HEK293 (cell line): ENCODE results near the gene TNFAIP8.

Source experiments
- KLF16 ChIP-seq: fragments of 450-650 bp; formaldehyde crosslinking; IDR thresholded peaks from 2 replicates; pipeline ENCODE4 v1.5.1; 2017; ENCODE audit warnings: missing biosample characterization, missing genetic modification characterization
- OVOL3 ChIP-seq: fragments of 450-650 bp; formaldehyde crosslinking; IDR thresholded peaks from 2 replicates; pipeline ENCODE4 v1.5.1; 2016; ENCODE audit warnings: missing biosample characterization, missing genetic modification characterization
- SP2 ChIP-seq: fragments of 450-650 bp; formaldehyde crosslinking; IDR thresholded peaks from 2 replicates; pipeline ENCODE4 v1.5.1; 2016; ENCODE audit warnings: missing biosample characterization, missing genetic modification characterization
- TSHZ1 ChIP-seq: fragments of 450-650 bp; formaldehyde crosslinking; IDR thresholded peaks from 2 replicates; pipeline ENCODE4 v1.5.1; 2016; ENCODE audit warnings: missing biosample characterization, missing genetic modification characterization, borderline replicate concordance
- YY2 ChIP-seq: fragments of 450-650 bp; formaldehyde crosslinking; IDR thresholded peaks from 2 replicates; pipeline ENCODE4 v1.5.1; 2016; ENCODE audit warnings: missing biosample characterization, missing genetic modification characterization
- ZFP41 ChIP-seq: fragments of 450-650 bp; formaldehyde crosslinking; IDR thresholded peaks from 2 replicates; pipeline ENCODE4 v1.5.1; 2016; ENCODE audit warnings: missing biosample characterization, missing genetic modification characterization, borderline replicate concordance
- ZNF133 ChIP-seq: fragments of 450-650 bp; formaldehyde crosslinking; IDR thresholded peaks from 2 replicates; pipeline ENCODE4 v1.5.1; 2016; ENCODE audit warnings: missing biosample characterization, missing genetic modification characterization
- ZNF155 ChIP-seq: fragments of 450-650 bp; formaldehyde crosslinking; IDR thresholded peaks from 2 replicates; pipeline ENCODE4 v1.5.1; 2016; ENCODE audit warnings: missing biosample characterization, missing genetic modification characterization
- ZNF19 ChIP-seq: fragments of 450-650 bp; formaldehyde crosslinking; IDR thresholded peaks from 2 replicates; pipeline ENCODE4; 2016; ENCODE audit warnings: missing biosample characterization, missing genetic modification characterization, low read depth
- ZNF404 ChIP-seq: fragments of 450-650 bp; formaldehyde crosslinking; IDR thresholded peaks from 2 replicates; pipeline ENCODE4 v1.5.1; 2017; ENCODE audit warnings: missing biosample characterization, missing genetic modification characterization
- ZNF610 ChIP-seq: fragments of 450-650 bp; formaldehyde crosslinking; IDR thresholded peaks from 2 replicates; pipeline ENCODE4 v1.5.1; 2016; ENCODE audit warnings: missing biosample characterization, missing genetic modification characterization, borderline replicate concordance
- ZXDB ChIP-seq: fragments of 450-650 bp; formaldehyde crosslinking; IDR thresholded peaks from 2 replicates; pipeline ENCODE4 v1.5.1; 2016; ENCODE audit warnings: missing biosample characterization, missing genetic modification characterization
- TF ChIP-seq, protein P1 (sequence below): fragments of 450-650 bp; formaldehyde crosslinking; IDR thresholded peaks from 2 replicates; pipeline ENCODE4 v1.5.1; 2016; ENCODE audit warnings: missing biosample characterization, missing genetic modification characterization
- TF ChIP-seq, protein P2 (sequence below): fragments of 450-650 bp; formaldehyde crosslinking; IDR thresholded peaks from 2 replicates; pipeline ENCODE4 v1.5.1; 2016; ENCODE audit warnings: missing biosample characterization, missing genetic modification characterization

- TF ChIP-seq, protein P1, sequence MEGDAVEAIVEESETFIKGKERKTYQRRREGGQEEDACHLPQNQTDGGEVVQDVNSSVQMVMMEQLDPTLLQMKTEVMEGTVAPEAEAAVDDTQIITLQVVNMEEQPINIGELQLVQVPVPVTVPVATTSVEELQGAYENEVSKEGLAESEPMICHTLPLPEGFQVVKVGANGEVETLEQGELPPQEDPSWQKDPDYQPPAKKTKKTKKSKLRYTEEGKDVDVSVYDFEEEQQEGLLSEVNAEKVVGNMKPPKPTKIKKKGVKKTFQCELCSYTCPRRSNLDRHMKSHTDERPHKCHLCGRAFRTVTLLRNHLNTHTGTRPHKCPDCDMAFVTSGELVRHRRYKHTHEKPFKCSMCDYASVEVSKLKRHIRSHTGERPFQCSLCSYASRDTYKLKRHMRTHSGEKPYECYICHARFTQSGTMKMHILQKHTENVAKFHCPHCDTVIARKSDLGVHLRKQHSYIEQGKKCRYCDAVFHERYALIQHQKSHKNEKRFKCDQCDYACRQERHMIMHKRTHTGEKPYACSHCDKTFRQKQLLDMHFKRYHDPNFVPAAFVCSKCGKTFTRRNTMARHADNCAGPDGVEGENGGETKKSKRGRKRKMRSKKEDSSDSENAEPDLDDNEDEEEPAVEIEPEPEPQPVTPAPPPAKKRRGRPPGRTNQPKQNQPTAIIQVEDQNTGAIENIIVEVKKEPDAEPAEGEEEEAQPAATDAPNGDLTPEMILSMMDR (tag by site-specific recombination), result no peak
- TF ChIP-seq ZNF19 (tag by site-specific recombination), result no peak
- TF ChIP-seq ZFP41 (tag by site-specific recombination), result no peak
- no peak for TF ChIP-seq ZNF610 (tag by site-specific recombination)
- no peak for TF ChIP-seq TSHZ1 (tag by site-specific recombination)
- no peak for TF ChIP-seq ZNF155 (tag by site-specific recombination)
- TF ChIP-seq KLF16 (tag by site-specific recombination), result no peak
- TF ChIP-seq YY2, result no peak
- TF ChIP-seq ZNF404 (tag by site-specific recombination), result no peak
- TF ChIP-seq ZNF133 (tag by site-specific recombination), result no peak
- TF ChIP-seq, protein P2, sequence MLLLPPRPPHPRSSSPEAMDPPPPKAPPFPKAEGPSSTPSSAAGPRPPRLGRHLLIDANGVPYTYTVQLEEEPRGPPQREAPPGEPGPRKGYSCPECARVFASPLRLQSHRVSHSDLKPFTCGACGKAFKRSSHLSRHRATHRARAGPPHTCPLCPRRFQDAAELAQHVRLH (tag by site-specific recombination), result no peak
- no peak for TF ChIP-seq ZXDB (tag by site-specific recombination)
- no peak for TF ChIP-seq OVOL3 (tag by site-specific recombination)
- no peak for TF ChIP-seq SP2 (tag by site-specific recombination)
Measured at GRCh38 chr5:119336262-119336661, 19.6 kb upstream of the TNFAIP8 start.
